HG03175 (cell line): ENCODE measurements around the gene ZNF594.
"Not testable (repeated sequence)": the region's sequence is repeated elsewhere in the genome, so short reads cannot be mapped to it uniquely, and the experiment has no call there.

ENCODE experiments used
- ATAC-seq: cut with Tn5 transposase; IDR thresholded peaks from one replicate; pipeline ENCODE4 v1.9.1; 2021; ENCODE audit warnings: mild to moderate bottlenecking, moderate library complexity; ENCODE audit not compliant: unreplicated experiment

Gene ZNF594

GRCh38 chr17:5203178-5203907, 11.7 kb upstream of the ZNF594 start:
- no peak for ATAC-seq

- ATAC-seq = no peak
Measured at GRCh38 chr17:5201011-5201410, 9.3 kb upstream of the ZNF594 start.

GRCh38 chr17:5200360-5200759, 8.7 kb upstream of the ZNF594 start:
- no peak for ATAC-seq

DNA sequence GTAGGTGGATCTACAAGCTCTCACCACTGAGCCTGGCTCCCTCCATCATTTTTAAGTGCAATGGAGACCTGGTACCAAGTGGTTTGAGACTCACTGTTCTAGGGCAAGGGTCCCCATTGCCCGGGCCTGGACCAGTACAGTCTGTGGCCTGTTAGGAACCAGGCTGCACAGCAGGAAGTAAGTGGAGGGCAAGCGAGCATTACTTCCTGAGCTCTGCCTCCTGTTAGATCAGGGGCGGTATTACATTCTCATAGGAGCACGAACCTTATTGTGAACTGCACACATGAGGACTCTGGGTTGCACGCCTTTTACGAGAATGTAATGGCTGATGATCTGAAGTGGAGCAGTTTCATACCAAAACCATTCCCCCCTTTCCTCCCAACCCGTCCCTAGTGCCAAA, 6.8 kb upstream of the ZNF594 start:
- no peak for ATAC-seq

DNA sequence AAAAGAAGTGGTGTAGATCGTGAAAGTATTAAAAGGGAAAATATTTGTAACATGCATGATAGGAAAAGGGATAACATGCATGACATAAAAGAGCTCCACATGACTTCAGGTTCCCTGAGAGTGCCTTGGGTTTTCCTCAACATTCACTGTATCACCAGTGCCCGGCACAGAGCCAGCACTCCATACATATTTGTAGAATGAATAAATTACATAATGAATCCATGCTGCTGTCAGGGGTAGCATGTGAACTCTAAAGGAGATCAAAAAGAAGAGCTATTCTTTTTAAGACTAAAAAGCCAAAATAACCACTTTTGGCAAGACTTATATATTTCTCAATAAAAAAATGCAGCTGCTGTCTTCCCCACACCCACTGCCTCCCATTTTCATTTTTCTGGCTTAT, 2.7 kb upstream of the ZNF594 start:
- ATAC-seq = no peak

DNA sequence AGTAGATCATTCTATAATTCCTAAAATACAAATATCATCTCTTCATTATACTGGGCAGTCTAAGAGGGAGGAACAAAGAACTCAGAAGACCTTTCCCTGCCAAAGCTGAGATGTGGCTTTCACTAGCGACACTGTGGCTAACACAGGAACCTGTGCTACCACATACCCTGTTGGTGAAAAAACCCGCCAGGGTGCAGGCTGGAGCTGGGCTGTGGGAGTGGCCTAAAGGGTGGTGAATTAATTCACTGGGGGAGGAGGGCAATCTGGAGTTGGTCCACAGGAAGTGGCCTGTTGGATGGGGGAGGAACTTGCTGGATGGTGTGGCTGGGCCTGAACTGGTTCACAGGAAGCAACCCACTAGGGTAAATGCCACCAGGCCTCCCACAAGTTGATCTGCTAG, 7.4 kb downstream of the ZNF594 start:
- no peak for ATAC-seq

GRCh38 chr17:5183410-5183793, 8.3 kb downstream of the ZNF594 start:
- no peak for ATAC-seq

DNA sequence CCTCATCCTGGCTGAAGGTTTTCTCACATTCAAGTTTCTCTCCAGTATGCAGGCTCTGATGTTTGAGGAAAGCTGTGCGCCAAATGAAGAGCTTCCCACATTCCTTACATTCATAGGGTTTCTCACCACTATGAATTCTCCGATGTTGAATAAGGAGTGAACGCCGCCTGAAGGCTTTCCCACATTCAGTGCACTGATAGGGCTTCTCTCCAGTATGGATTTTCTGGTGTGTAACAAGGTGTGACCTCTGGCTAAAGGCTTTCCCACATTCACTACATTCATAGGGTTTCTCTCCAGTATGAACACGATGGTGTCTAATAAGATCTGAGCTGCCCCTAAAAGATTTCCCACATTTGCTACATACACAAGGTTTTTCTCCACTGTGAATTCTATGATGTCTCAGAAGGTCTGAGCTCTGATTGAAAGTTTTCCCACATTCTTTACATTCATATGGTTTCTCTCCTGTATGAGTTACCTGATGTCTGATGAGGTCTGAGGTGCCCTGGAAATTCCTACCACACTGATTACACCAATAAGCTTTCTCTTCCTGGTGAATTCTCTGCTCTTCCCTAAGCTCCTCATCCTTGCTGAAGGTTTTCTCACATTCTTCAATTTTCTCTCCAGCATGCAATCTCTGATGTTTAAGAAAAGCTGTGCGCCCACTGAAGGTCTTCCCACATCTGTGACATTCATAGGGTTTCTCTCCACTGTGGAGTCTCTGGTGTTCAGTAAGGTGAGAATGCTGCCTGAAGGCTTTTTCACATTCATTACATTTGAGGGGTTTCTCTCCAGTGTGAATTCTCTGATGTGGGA, 8.9 kb downstream of the ZNF594 start:
- no peak for ATAC-seq

GRCh38 chr17:5181509-5182305, 10.0 kb downstream of the ZNF594 start:
- no peak for ATAC-seq

DNA sequence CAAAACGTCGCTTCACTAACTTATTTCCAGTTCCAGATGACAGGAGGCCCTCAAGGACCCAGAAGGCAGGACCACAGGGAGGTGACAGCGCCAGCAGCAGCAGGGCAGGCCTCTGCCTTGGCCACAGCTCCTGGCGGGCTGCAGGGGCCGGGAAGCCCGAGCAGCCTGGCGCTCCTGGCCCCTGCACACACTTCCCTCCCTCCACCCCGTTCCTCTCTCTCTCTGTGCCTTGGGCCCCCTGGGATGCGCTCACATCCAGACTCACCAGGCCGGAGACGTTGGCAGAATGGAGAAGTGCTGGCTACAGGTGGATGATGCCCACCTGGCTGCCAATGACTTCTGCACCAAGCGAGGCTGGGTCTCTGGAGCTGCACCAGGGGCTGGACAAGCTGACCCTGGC, 12.7 kb downstream of the ZNF594 start:
- no peak for ATAC-seq

DNA sequence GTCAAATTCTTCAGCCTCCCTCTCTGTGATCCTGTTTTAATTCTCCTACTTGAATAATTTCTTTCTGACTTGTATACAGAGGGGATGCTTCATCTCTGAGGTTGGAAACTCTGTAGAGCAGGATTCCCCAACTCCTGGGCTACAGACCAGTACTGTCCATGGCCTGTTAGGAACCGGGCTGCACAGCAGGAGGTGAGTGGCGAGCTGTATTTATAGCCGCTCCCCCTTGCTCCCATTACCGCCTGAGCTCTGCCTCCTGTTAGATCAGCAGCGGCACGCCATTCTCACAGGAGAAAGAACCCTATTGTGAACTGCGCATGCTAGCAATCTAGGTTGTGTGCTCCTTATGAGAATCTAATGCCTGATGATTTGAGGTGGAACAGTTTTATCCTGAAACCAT, 16.6 kb downstream of the ZNF594 start:
- not testable (repeated sequence) for ATAC-seq

- not testable (repeated sequence) for ATAC-seq
Measured at GRCh38 chr17:5165791-5166564, 25.7 kb downstream of the ZNF594 start.

GRCh38 chr17:5164436-5164835, 27.2 kb downstream of the ZNF594 start:
- no peak for ATAC-seq

GRCh38 chr17:5161793-5162192, 29.9 kb downstream of the ZNF594 start:
- ATAC-seq = not testable (repeated sequence)

DNA sequence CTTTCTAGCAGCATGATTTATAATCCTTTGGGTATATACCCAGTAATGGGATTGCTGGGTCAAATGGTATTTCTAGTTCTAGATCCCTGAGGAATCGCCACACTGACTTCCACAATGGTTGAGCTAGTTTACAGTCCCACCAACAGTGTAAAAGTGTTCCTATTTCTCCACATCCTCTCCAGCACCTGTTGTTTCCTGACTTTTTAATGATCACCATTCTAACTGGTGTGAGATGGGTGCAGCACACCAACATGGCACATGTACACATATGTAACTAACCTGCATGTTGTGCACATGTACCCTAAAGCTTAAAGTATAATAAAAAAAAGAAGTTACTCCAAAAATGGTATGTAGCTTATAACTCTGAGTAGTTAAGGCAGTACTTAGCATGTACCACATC, 31.0 kb downstream of the ZNF594 start:
- not testable (repeated sequence) for ATAC-seq

- ATAC-seq = not testable (repeated sequence)
Measured at GRCh38 chr17:5146122-5146521, 45.5 kb downstream of the ZNF594 start.

DNA sequence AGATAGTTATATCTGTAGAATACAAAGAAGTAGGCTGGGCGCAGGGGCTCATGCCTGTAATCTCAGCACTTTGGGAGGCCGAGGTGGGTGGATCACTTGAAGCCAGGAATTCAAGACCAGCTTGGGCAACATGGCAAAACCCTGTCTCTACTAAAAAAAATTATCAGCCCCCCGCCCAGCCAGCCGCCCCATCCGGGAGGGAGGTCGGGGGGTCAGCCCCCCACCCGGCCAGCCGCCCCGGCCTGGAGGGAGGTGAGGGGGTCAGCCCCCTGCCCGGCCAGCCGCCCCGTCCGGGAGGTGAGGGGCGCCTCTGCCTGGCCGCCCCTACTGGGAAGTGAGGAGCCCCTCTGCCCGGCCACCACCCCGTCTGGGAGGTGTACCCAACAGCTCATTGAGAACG, 48.8 kb downstream of the ZNF594 start:
- ATAC-seq = not testable (repeated sequence)

- no peak for ATAC-seq
Measured at GRCh38 chr17:5139458-5139732, 52.3 kb downstream of the ZNF594 start.

DNA sequence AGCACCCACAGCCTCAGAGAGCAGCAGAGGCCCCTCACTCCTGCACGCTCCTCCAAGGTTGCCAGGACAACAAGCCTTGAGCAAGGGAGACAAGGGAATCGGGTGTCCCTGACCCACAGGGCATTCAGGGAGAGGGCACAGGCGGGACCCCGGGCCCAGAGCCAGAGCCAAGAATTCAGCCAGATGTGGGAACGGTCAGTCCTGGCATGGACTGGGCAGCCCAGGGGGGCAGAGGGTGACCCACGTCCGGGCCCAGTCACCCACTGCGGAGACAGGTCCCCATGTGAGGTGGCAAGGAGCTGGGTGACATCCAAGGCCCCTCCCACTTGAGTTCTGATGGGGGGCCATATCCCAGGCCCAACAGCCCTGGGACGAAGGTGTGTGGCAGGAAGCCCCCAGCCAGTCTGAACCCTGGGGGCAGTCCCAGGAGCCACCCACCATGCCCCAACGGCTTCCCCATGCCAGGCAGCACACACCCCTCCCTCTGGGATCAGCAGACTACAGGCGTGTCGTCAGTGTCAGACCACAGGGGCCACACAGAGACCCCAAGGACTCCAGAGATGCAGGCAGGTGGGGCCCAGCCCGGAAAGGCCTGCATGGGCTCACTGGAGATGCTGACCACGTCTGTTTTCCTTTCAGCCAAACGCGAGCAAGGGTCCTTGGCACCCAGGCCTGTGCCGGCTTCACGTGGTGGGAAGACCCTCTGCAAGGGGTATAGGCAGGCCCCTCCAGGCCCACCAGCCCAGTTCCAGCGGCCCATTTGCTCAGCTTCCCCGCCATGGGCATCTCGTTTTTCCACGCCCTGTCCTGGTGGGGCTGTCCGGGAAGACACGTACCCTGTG, 52.8 kb downstream of the ZNF594 start:
- ATAC-seq = no peak

DNA sequence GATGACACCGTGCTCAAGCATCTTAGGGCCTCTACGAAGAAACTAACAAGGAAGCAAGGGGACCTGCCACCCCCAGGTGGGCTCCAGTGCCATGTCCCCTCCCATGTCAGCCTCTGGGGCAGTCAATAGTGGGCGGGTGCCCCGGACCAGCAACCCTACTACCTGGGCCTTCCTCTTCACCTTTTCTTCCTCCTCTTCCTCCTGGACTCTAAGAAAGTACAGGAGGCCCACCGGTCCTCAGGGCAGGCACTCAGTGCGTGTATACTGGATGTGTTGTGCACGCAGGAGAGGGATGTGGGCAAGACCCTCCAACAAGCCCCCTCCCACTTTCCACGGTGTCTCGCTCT, 53.5 kb downstream of the ZNF594 start:
- not testable (repeated sequence) for ATAC-seq
